ENCODE results near the gene ATP2A1.
"Not testable (repeated sequence)": the region's sequence is repeated elsewhere in the genome, so short reads cannot be mapped to it uniquely, and the experiment has no call there.

Gene ATP2A1

DNA sequence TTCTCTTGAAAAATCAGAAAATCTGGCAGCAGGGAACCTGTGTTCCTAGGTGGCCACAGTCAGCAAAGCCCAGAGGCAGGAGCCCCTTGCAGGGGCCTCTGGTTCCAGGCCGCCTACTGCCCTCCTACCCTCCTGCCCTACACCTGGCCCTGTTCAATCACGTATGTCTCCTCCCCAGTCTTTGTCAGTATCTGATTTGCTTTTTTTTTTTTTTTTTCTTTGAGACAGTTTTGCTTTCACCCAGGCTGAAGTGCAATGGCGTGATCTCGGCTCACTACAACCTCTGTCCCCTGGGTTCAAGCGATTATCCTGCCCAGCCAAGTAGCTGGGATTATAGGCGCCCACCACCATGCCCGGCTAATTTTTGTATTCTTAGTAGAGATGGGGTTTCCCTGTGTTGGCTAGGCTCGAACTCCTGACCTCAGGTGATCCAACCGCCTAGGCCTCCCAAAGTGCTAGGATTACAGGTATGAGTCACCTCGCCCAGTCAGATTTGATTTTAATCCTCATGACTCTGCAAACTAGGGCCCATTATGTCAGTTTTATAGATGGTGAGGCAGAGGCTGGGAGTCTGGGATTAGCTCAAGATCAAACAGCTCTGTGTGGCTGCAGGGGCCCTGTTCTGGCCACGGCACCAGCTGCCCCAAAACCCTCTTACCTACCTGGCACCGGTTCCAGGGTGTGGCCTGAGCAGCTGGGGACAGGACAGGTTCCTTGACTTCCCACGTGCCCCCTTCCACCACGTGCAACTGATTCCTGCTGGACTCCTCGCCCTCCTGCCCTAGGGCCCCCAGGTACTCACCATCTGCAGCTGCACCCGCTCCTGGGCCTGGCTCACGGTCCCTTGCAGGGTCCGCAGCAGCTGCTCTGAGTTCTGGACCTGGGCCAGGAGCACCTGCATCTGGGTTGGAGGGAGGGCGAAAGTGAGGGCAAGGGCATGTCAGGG, 32.1 kb downstream of the ATP2A1 start:
- DNase-seq (ENCODE audit: low read depth in 3 of 3), result no peak

DNA sequence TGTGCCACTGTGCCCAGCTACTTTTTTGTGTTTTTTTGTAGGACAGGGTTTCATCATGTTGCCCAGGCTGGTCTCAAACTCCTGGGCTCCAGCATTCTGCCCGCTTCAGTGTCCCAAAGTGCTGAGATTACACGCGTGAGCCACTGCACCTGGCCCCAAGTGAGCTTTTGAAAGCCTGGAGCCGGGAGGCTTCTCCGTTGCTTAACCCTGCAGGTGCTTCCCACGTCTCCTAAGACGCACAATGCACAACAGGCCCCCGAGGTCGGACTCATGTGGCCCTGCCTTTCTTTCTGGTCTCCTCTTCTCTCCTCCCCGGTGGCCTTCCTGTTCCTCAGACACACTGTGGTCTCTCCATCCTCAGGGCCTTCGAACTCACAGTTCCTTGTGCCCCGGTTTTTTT, 34.3 kb downstream of the ATP2A1 start:
- no peak for DNase-seq (ENCODE audit: low read depth in 3 of 3)

DNA sequence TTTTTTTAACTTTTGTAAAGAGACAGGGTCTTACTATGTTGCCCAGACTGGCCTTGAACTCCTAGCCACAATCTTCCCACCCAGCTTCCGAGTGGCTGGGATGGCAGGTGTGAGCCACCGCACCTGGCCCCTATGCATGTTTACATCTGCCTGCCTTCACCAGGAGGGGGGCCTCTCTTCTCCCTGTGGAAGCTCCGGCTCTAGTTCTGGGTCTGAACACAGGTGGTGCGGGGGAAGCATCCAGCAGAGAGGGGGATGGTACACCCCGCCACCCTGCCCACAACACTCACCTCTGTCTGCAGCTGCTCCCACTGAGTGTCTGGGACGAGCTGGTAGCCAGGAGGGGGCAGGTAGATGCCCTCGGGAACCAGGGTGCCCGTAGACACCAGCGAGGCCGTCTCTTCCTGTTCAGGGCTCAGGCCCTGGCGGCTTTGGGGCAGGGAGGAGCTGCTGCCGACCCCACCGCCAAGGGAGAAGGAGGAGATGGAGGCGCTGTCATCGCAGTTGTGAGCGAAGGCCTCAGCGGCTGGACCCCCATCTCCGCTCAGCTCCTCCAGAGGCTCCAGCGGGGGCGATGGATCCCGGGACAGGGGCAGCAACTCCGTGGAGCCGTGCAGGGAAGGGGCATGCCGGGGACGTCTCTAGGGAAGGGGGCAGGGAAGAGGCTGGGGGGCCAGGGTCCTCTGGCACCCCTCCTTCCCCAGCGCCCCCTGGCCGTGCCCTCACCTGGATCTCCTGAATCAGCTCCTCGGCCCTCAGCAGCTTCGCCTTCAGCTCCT, 35.8 kb downstream of the ATP2A1 start:
- no peak for DNase-seq (ENCODE audit: low read depth in 3 of 3)

DNA sequence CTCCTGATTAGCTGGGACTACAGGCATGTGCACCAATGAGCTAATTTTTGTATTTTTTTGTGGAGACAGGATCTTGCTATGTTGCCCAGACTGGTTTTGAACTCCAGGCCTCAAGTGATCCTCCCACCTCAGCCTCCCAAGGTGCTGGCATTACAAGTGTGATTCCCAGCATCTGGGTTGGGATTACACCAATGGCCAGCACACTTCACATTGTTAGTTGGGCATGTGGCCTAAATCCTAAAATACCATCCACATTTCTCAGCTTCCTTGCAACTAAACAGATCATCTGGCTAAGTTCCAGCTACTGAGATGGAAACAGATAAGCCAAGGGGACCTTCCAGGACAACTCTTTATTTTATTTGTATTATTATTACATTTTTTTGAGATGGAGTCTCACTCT, 36.9 kb downstream of the ATP2A1 start:
- no peak for DNase-seq (ENCODE audit: low read depth in 3 of 3)

DNA sequence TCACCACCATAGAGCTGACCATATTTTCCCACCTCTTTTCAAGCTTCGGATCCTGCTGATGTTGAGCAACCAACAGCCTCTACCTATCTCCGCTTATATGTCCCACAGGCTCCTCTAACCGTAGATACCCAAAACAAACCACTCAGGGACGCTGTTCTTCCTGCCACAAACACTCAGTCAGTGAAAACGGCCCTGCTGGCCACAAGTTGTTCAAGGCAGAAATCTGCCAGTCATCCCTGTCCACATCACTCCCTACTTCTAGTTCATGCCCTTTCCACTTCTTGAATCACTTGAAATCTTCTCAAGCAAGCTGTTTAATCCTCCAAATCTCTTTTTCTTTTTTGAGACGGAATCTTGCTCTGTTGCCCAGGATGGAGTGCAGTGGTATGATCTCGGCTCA, 38.8 kb downstream of the ATP2A1 start:
- no peak for DNase-seq (ENCODE audit: low read depth in 3 of 3)

DNA sequence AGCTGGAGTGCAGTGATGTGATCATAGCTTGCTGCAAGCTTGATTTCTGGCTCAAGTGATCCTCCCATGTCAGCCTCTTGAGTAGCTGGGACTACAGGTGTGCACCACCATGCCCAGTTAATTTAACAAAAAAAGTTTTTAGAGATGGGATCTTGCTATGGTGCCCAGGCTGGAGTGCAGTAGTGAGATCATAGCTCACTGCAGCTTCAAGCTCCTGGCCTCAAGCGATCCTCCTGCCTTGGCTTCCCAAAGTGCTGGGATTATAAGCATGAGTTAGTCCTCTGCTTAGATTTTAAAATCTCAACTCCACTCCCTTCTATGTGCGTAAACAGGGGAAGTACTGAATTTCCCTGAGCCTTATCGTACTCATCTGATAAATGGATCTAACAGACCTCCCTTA, 40.4 kb downstream of the ATP2A1 start:
- DNase-seq (ENCODE audit: low read depth in 3 of 3), result no peak

DNA sequence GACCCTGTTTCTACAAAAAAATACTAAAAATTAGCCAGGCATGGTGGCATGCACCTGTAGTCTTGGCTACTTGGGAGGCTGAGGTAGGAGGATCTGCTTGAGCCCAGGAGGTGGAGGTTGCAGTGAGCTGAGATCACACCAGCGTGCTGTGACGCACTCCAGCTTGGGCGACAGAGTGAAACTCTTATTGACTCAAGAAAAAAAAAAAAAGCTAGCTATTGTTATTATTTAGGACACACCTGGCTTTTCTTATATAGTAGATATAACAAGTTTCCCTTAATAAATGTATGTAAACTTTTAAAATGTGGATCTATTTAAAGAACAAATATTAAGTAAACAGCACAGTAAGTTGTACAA, 44.9 kb downstream of the ATP2A1 start:
- no peak for DNase-seq (ENCODE audit: low read depth in 3 of 3)

DNA sequence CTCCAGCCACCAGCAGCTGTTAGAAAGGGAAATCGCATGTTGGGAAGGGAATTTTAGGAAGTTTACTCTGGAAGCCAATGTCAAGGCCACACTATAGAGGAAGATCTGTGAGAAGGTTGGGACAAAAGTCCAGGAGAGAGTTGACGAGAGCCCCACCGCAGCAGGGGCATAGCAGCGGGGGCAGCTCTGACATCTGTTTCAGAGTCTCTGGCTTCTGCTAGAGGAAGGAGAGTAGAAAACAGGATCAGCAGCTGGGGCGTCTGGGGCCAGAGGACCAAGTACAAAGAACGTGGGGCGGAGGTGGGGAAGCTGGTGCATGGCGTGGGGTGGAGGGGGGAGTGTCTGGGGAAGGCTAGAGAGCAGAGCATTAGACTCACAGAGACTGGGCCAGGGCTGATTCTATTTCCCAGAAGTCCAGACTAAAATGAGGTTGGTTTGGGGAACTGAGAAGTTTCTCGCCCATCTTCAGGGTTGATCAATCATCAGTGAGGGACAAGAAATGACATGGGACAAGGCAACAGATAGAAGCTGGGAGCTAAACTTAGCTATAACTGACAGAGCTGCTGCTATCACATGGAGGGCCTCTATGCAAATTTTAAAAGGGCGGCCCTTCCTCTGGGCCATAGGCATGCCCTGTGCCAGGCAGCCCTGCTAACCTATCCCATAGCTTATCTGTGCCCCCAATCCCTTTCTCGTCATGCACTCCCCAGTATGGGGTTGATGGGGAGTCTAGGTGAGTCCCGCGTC, 45.5 kb downstream of the ATP2A1 start:
- no peak for DNase-seq (ENCODE audit: low read depth in 3 of 3)

DNA sequence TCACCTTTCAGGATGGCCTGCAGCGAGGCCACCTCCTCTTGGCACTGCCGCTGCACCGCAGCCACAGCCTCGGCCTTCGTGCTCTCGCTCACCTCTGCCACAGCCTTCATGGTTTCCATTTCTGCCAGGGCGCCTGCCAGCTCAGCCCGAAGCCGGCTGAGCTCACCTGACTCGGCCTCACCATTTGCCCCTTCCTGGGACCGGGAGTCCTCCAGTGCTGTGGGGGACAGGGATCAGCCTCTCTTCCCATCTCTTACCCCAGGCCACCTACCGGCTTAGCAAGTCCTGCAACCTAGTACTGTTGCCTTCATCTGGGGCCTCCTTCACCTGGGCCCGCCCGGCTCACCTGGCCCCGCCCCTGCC, 46.1 kb downstream of the ATP2A1 start:
- DNase-seq (ENCODE audit: low read depth in 3 of 3), result no peak

DNA sequence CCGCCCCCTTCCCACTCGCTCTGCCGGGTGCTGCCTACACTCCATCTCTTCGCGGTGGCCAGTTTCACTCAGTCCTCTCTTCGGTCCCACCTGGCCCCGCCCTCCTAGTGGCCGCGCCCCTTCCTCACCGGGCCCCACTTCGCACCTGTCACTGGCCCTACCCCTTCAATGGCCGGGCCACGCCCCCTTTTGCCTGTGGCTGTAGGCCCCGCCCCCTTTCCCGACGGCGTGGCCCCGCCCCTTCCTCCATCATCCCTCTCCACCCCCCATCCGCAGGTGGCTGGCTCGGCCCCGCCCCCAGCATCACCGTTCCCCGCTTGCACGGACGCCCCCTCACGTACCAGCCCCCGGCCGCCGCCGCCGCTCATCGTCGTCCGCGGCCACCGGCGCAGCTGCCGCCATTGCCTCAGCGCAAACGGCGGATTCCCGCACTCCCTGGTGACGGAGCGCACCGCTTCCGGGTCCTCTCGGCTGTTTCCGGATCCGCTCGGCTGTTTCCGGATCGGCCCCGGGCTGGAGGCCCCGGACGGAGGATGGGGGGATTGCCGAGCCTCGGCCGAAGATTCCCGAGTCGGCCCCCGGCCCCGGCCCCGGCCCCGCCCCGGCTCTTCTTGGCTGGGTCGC, 46.6 kb downstream of the ATP2A1 start, which contains the start of gene RABEP2:
Gene RABEP2, minus strand, starts transcription at position 477 of the 624 bp plus-strand sequence. Its CDS starts 75 bp downstream, at position 402.
- DNase-seq (ENCODE audit: low read depth in 3 of 3), result peak; percentile 93 to 97 (median 95)

DNA sequence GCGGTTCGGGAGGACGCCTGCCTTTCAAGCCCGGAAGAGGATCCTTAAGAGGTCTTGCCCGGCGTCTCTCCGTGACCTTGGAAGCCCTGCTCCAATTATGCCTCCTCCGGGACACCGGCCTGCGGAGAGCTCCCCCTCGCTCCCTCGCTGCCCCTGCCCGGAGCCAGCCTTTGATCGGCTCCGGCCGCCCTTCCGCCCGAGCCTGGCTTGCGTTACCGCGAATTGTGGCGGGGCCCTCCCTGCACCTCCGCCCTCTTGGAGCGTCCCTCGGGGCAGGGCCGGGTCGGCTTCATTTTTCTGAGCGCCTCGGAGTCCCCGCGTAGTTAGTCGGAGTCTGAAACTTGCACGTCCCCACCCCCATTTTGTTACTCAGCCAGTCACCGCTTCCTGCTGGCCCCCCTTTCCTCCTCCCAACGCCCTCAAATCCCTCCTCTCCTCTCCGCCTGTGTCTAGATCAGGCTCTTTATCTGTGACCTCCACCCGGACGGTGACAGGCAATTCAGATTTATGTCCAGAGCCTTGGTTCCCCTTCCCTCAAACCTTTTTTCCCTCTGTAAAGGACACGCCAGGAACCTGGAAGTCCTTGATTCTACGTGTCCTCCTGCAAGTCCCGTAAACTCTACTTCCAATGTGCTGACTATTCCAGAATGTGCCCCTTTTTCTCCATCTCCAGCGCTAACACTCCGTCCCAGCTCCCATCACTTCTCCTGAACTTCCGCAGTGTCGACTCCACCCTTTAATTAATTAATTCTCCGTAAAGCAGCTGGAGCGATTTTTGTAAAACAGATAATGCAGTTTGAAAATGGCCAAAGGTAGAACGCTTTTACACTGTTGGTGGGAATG, 47.3 kb downstream of the ATP2A1 start:
- DNase-seq (ENCODE audit: low read depth in 3 of 3), result peak; percentile 58 to 79 (median 76)

DNA sequence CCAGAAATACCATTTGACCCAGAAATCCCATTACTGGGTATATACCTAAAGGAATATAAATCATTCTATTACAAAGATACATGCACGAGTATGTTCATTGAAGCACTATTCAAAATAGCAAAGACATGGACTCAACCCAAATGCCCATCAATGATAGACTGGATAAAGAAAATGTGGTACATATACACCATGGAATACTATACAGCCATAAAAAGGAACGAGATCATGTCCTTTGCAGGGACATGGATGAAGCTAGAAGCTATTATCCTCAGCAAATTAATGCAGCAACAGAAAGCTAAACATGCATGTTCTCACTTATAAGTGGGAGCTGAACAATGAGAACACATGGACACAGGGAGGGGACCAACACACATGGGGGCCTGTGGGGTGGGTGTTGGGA, 48.0 kb downstream of the ATP2A1 start:
- not testable (repeated sequence) for DNase-seq (ENCODE audit: low read depth in 3 of 3)

DNA sequence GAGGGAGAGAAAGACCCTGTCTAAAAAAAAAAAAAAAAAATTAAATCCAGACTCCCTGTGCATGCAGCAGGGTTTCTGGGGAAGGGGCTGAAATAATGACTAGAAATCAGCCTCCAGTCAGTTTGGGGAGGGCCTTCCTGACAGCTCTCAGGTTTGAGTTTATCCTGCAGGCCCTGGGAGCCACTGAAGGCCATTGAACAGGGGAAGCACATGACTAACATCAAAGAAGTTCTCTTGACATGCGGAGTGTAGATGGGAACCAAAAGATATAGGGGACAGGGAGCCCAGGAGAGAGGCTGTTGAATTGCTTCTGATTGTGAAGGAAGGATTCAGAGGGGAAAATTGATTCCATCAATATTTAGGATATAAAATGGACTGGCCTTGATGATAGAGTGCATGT, 49.5 kb downstream of the ATP2A1 start:
- no peak for DNase-seq (ENCODE audit: low read depth in 3 of 3)

DNA sequence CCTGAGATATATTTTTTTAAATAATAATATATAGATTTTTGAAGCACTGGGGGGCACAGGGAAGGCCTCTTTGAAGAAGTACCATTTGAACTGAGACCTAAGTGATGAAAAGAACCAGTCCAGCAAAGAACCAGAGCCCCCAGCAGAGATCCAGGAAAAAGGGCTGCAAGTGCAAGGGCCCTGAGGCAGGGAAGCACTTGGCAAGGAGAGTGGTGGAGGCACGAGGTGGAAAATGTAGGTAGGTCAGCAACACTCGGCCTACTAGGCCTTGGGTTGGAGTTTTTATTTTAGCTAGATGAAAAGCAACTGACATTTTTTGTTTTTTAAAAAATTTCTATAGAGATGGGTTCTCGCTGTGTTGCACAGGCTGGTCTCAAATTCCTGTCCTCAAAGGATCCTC, 51.9 kb downstream of the ATP2A1 start:
- DNase-seq (ENCODE audit: low read depth in 3 of 3), result no peak

DNA sequence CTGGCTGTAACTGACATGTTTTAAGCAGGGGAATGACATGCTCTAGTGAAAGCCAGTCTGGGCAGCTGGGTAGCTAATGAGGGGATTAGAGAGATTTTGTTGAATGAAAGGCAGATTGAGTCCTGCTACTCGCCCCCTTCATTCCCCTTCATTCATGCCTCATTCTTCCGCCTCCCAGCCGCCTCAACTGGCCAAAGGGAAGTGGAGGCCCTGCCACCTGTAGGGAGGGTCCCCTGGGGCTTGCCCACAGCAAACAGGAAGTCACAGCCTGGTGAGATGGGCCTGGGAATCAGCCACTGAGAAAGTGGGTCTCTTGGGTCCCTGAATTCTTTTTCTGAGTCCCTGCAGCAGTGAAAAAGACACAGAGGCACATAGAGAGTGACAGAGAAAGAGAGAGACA, 52.4 kb downstream of the ATP2A1 start:
- no peak for DNase-seq (ENCODE audit: low read depth in 3 of 3)

DNA sequence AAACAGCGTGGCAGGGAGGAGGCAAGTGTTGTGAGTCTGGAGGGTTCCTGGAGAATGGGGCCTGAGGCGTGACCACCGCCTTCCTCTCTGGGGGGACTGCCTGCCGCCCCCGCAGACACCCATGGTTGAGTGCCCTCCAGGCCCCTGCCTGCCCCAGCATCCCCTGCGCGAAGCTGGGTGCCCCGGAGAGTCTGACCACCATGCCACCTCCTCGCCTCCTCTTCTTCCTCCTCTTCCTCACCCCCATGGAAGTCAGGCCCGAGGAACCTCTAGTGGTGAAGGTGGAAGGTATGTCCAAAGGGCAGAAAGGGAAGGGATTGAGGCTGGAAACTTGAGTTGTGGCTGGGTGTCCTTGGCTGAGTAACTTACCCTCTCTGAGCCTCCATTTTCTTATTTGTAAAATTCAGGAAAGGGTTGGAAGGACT, 53.5 kb downstream of the ATP2A1 start, which contains the start of gene CD19:
Gene CD19, plus strand, starts transcription at position 171 of the 425 bp plus-strand sequence. Its CDS starts 30 bp downstream, at position 201.
- no peak for DNase-seq (ENCODE audit: low read depth in 3 of 3)

DNA sequence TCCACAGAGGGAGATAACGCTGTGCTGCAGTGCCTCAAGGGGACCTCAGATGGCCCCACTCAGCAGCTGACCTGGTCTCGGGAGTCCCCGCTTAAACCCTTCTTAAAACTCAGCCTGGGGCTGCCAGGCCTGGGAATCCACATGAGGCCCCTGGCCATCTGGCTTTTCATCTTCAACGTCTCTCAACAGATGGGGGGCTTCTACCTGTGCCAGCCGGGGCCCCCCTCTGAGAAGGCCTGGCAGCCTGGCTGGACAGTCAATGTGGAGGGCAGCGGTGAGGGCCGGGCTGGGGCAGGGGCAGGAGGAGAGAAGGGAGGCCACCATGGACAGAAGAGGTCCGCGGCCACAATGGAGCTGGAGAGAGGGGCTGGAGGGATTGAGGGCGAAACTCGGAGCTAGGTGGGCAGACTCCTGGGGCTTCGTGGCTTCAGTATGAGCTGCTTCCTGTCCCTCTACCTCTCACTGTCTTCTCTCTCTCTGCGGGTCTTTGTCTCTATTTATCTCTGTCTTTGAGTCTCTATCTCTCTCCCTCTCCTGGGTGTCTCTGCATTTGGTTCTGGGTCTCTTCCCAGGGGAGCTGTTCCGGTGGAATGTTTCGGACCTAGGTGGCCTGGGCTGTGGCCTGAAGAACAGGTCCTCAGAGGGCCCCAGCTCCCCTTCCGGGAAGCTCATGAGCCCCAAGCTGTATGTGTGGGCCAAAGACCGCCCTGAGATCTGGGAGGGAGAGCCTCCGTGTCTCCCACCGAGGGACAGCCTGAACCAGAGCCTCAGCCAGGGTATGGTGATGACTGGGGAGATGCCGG, 54.3 kb downstream of the ATP2A1 start:
- DNase-seq (ENCODE audit: low read depth in 3 of 3), result no peak

DNA sequence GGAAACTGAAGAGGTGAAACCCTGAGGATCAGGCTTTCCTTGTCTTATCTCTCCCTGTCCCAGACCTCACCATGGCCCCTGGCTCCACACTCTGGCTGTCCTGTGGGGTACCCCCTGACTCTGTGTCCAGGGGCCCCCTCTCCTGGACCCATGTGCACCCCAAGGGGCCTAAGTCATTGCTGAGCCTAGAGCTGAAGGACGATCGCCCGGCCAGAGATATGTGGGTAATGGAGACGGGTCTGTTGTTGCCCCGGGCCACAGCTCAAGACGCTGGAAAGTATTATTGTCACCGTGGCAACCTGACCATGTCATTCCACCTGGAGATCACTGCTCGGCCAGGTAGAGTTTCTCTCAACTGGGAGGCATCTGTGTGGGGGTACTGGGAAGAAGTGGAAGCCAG, 54.9 kb downstream of the ATP2A1 start:
- DNase-seq (ENCODE audit: low read depth in 3 of 3), result no peak

DNA sequence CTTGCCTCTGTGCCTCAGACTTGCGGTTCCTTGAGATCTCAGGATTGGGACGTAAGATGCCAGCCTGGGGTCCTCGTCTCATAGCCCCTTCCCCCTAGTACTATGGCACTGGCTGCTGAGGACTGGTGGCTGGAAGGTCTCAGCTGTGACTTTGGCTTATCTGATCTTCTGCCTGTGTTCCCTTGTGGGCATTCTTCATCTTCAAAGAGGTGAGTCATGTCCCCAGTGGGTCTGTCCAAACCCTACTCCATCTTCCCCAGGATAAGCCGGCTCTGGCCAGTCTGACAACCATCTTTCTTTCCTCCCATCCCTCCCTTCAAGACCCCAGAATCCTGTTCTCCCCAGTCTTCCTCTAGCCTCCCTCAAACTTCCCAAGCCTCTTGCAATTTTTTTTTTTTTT, 57.1 kb downstream of the ATP2A1 start:
- DNase-seq (ENCODE audit: low read depth in 3 of 3), result no peak
